Measurements from ENCODE around the gene ITPRIPL2. TPM values are rescaled to one million over a fixed set of nuclear protein-coding genes. Genes with fewer than 3 reads are reported as not detected.

The ITPRIPL2 gene
- polyA plus RNA-seq, 1 donor from 2014 or later: not detected

DNA sequence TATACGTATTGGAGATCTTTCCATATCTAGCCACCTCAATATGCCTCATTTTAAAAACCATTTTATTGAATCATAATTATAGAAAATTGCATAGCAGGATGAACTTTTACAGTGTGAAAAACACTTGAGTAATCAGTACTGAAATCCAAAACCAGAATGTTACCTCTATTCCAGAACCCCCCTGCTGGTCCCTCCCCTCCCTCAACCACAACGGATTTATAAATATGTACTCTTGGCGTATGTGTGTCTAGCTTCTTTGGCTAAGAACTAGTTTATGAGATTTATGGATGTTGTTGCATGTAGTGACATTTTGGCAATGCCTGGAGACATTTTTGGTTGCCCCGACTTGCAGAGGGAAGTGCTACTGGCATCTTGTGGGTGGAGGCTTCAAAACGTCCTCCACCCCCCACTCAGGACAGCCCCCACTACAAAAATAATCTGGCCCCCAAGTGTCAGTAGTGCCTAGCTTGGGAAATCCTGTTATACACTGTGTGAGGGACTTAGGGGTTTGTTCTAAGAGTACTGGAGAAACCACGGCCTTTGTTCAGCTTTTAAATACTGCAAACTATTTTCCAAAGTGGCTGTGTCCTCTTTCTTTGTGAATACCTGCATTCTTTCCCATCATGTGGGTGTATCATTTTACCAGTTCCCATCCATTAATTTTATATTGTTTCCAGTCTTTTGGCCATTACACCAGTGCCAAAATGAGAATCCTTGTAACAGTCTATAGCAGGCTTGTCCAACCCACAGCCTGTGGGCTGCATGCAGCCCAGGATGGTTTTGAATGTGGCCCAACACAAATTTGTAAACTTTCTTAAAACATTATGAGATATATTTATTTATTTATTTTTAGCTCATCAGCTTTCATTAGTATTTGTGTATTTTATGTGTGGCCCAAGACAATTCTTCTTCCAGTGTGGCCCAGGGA, 23.7 kb downstream of the ITPRIPL2 start:
- H3K27ac ChIP-seq (ENCODE audit: low read length): no peak overlapping the region
- H3F3A ChIP-seq (ENCODE audit: insufficient read depth, low read length, poor library complexity, severe bottlenecking): no peaks in the 10 kb centered on the region
- no peaks in the 10 kb centered on the region for H4K20me1 ChIP-seq (ENCODE audit: insufficient read depth)
- no peak overlapping the region for H2AFZ ChIP-seq (ENCODE audit: low read depth, low read length)
- TF ChIP-seq POLR2AphosphoS5 (IDR thresholded peaks at IDR 0.05) (no peak), EP300 (conservative IDR thresholded peaks at IDR 0.05; ENCODE audit: poor library complexity, severe bottlenecking) (no peak), SMC3 (conservative IDR thresholded peaks at IDR 0.05; ENCODE audit: poor library complexity) (no peak), TAF1 (IDR thresholded peaks at IDR 0.05; ENCODE audit: low read depth) (no peak), EZH2 (IDR thresholded peaks at IDR 0.05; ENCODE audit: borderline replicate concordance, insufficient read depth, low read length, poor library complexity, severe bottlenecking) (no peak), MXI1 (conservative IDR thresholded peaks at IDR 0.05; ENCODE audit: poor library complexity, severe bottlenecking) (no peak)
- TF ChIP-seq, protein P1, sequence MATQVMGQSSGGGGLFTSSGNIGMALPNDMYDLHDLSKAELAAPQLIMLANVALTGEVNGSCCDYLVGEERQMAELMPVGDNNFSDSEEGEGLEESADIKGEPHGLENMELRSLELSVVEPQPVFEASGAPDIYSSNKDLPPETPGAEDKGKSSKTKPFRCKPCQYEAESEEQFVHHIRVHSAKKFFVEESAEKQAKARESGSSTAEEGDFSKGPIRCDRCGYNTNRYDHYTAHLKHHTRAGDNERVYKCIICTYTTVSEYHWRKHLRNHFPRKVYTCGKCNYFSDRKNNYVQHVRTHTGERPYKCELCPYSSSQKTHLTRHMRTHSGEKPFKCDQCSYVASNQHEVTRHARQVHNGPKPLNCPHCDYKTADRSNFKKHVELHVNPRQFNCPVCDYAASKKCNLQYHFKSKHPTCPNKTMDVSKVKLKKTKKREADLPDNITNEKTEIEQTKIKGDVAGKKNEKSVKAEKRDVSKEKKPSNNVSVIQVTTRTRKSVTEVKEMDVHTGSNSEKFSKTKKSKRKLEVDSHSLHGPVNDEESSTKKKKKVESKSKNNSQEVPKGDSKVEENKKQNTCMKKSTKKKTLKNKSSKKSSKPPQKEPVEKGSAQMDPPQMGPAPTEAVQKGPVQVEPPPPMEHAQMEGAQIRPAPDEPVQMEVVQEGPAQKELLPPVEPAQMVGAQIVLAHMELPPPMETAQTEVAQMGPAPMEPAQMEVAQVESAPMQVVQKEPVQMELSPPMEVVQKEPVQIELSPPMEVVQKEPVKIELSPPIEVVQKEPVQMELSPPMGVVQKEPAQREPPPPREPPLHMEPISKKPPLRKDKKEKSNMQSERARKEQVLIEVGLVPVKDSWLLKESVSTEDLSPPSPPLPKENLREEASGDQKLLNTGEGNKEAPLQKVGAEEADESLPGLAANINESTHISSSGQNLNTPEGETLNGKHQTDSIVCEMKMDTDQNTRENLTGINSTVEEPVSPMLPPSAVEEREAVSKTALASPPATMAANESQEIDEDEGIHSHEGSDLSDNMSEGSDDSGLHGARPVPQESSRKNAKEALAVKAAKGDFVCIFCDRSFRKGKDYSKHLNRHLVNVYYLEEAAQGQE (IDR thresholded peaks at IDR 0.05; ENCODE audit: borderline replicate concordance): no peak
- TF ChIP-seq, protein P2, sequence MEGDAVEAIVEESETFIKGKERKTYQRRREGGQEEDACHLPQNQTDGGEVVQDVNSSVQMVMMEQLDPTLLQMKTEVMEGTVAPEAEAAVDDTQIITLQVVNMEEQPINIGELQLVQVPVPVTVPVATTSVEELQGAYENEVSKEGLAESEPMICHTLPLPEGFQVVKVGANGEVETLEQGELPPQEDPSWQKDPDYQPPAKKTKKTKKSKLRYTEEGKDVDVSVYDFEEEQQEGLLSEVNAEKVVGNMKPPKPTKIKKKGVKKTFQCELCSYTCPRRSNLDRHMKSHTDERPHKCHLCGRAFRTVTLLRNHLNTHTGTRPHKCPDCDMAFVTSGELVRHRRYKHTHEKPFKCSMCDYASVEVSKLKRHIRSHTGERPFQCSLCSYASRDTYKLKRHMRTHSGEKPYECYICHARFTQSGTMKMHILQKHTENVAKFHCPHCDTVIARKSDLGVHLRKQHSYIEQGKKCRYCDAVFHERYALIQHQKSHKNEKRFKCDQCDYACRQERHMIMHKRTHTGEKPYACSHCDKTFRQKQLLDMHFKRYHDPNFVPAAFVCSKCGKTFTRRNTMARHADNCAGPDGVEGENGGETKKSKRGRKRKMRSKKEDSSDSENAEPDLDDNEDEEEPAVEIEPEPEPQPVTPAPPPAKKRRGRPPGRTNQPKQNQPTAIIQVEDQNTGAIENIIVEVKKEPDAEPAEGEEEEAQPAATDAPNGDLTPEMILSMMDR (IDR thresholded peaks at IDR 0.05; ENCODE audit: poor library complexity, severe bottlenecking): no peak
- no peaks in the 10 kb centered on the region for H3K9me3 ChIP-seq (ENCODE audit: low read length)
- H3K4me3 ChIP-seq (ENCODE audit: low read length): no peak overlapping the region
- H3K36me3 ChIP-seq (ENCODE audit: insufficient read depth, low read length): no peaks in the 10 kb centered on the region
- H3K9me2 ChIP-seq (ENCODE audit: insufficient read depth, low read length): no peaks in the 10 kb centered on the region
- H3K9ac ChIP-seq (ENCODE audit: low read length): no peak overlapping the region
- no peaks in the 10 kb centered on the region for H3K79me2 ChIP-seq (replicated peaks; ENCODE audit: insufficient read depth, low read length)
- H3K27me3 ChIP-seq (ENCODE audit: insufficient read depth, low read depth, low read length): no peaks in the 10 kb centered on the region
- no peak overlapping the region for H3K4me2 ChIP-seq (ENCODE audit: low read length)

DNA sequence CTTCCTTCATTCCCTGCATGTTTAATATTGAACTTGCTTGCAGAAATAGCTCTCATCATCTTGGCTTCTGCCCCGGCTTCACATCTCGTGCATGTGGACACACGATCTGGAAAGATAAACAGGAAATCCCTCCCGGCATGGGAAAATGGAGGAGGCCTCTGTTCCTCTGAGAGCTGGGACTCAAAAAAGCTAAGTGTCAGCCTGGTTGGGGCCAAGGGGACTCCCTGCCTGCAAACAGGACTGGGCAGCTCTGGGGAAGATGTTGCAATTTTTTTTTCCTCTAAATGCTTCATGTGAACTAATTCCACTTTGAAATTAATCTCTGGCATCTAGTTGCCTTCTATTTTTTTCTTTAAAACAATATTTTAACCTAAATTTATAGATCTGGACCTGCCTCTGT, 24.8 kb downstream of the ITPRIPL2 start:
- no peaks in the 10 kb centered on the region for H3K9me2 ChIP-seq (ENCODE audit: insufficient read depth, low read length)
- no peak overlapping the region for H3K9ac ChIP-seq (ENCODE audit: low read length)
- H3K36me3 ChIP-seq (ENCODE audit: insufficient read depth, low read length): no peaks in the 10 kb centered on the region
- TF ChIP-seq EP300 (conservative IDR thresholded peaks at IDR 0.05; ENCODE audit: poor library complexity, severe bottlenecking) (no peak), TAF1 (IDR thresholded peaks at IDR 0.05; ENCODE audit: low read depth) (no peak), SMC3 (conservative IDR thresholded peaks at IDR 0.05; ENCODE audit: poor library complexity) (no peak), MXI1 (conservative IDR thresholded peaks at IDR 0.05; ENCODE audit: poor library complexity, severe bottlenecking) (no peak), RAD21 (conservative IDR thresholded peaks at IDR 0.05) (no peak), EZH2 (IDR thresholded peaks at IDR 0.05; ENCODE audit: borderline replicate concordance, insufficient read depth, low read length, poor library complexity, severe bottlenecking) (no peak)
- TF ChIP-seq, protein P2 (IDR thresholded peaks at IDR 0.05; ENCODE audit: poor library complexity, severe bottlenecking): no peak
- TF ChIP-seq, protein P1 (IDR thresholded peaks at IDR 0.05; ENCODE audit: borderline replicate concordance): no peak
- H3K27me3 ChIP-seq (ENCODE audit: insufficient read depth, low read depth, low read length): no peaks in the 10 kb centered on the region
- no peaks in the 10 kb centered on the region for H4K20me1 ChIP-seq (ENCODE audit: insufficient read depth)
- no peaks in the 10 kb centered on the region for H3K9me3 ChIP-seq (ENCODE audit: low read length)
- H3K4me2 ChIP-seq (ENCODE audit: low read length): no peak overlapping the region
- no peaks in the 10 kb centered on the region for H3F3A ChIP-seq (ENCODE audit: insufficient read depth, low read length, poor library complexity, severe bottlenecking)
- no peak overlapping the region for H3K27ac ChIP-seq (ENCODE audit: low read length)
- H3K79me2 ChIP-seq (replicated peaks; ENCODE audit: insufficient read depth, low read length): no peaks in the 10 kb centered on the region
- H3K4me3 ChIP-seq (ENCODE audit: low read length): no peak overlapping the region
- H2AFZ ChIP-seq (ENCODE audit: low read depth, low read length): no peak overlapping the region

Data from neural cell (in vitro differentiated cells).